Stomach (tissue), 4 donors: ENCODE results near the gene AKR1B1.

Experiments used
- EP300 ChIP-seq: sonication (generic); formaldehyde crosslinking; IDR thresholded peaks from one replicate; pipeline ENCODE4 v1.6.1; 2017; ENCODE audit warnings: antibody characterized with exemption
- POLR2A ChIP-seq, 4 donors: fragments of 450-650 bp; IDR thresholded peaks; one replicate each; pipeline ENCODE4 v1.6.1; 2016; ENCODE audit warnings: antibody characterized with exemption in 4 of 4, control low read depth in 2 of 4, mild to moderate bottlenecking in 1 of 4, moderate library complexity in 1 of 4
- TF ChIP-seq, protein P1 (sequence below), 7 experiments: fragments of 450-650 bp in 4 of 7; fragments of 200-600 bp in 3 of 7; sonication (generic) in 3 of 7; IDR thresholded peaks; one replicate each; pipeline ENCODE4 v1.5.1; 2016 to 2019; ENCODE audit warnings: antibody characterized with exemption in 7 of 7, control low read depth in 2 of 7, mild to moderate bottlenecking in 1 of 7

DNA sequence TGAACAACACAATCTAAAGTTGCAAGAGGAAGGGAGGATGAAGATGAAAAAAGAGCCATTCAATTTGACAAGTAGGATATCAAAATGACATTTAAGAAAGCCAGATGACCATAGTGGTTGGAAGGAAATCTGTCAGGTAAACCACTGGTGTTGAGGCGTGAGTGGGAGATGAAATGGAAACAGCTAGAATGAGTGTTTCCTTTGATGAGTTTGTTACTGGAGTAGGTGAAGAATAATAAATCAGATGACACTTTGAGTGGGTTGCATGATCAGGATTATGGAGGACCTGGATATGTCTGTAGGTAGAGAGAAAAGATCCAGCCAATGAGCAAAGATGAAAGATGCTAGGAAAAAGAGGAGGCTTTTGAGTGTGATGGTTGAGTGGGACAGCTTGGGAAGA, 33.1 kb downstream of the AKR1B1 start:
- TF ChIP-seq, protein P1, sequence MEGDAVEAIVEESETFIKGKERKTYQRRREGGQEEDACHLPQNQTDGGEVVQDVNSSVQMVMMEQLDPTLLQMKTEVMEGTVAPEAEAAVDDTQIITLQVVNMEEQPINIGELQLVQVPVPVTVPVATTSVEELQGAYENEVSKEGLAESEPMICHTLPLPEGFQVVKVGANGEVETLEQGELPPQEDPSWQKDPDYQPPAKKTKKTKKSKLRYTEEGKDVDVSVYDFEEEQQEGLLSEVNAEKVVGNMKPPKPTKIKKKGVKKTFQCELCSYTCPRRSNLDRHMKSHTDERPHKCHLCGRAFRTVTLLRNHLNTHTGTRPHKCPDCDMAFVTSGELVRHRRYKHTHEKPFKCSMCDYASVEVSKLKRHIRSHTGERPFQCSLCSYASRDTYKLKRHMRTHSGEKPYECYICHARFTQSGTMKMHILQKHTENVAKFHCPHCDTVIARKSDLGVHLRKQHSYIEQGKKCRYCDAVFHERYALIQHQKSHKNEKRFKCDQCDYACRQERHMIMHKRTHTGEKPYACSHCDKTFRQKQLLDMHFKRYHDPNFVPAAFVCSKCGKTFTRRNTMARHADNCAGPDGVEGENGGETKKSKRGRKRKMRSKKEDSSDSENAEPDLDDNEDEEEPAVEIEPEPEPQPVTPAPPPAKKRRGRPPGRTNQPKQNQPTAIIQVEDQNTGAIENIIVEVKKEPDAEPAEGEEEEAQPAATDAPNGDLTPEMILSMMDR (IDR thresholded peaks at IDR 0.05), result no peak
- TF ChIP-seq POLR2A (IDR thresholded peaks at IDR 0.05) (no peak), EP300 (no peak)
